Forelimb muscle (tissue), 1 donor: ENCODE results near the gene BIRC5. TPM values are rescaled to one million over a fixed set of nuclear protein-coding genes. Genes with fewer than 3 reads are reported as not detected.

ENCODE experiments used
- DNase-seq: peaks from one replicate; pipeline ENCODE4 v3.0.0-alpha.2; 2013; ENCODE audit warnings: low read depth
- polyA plus RNA-seq: library from polyadenylated mRNA; unstranded; fragments of 120-200 nt; gene quantifications from one replicate; pipeline ENCODE4 v1.2.1, GENCODE V29; 2013; ENCODE audit not compliant: insufficient read length

Gene BIRC5
- polyA plus RNA-seq, 1 donor, result 12.2 TPM

- no peak for DNase-seq
Observed at GRCh38 chr17:78255953-78256706, 42.1 kb downstream of the BIRC5 start.

- DNase-seq, result no peak
Observed at GRCh38 chr17:78256707-78257591, 42.9 kb downstream of the BIRC5 start.

DNA sequence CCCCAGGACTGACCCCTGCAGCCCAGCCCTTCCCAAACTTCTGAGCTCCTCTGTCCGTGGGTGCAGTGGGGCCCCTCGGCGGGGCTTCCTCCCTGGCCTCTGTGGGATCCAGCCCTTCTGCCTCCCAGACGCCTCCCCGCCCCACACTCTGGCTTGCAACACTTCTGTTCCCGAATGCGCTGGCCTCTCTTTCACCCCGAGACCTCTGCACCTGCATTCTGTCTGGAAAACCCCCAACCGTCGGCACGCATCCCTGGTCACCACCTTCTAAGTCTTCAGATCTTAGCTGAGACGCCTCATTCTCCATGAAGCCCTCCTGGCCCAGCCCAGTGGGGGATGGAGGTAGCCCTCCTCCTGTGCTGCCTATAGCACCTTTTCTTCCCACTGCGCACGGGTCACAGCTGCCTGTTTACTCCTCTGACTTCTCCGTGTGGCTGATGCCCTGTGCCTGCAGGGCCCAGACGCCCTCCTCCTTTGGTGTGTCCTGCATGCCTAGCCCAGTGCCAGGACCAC lies 43.8 kb downstream of the BIRC5 start:
- no peak for DNase-seq

DNA sequence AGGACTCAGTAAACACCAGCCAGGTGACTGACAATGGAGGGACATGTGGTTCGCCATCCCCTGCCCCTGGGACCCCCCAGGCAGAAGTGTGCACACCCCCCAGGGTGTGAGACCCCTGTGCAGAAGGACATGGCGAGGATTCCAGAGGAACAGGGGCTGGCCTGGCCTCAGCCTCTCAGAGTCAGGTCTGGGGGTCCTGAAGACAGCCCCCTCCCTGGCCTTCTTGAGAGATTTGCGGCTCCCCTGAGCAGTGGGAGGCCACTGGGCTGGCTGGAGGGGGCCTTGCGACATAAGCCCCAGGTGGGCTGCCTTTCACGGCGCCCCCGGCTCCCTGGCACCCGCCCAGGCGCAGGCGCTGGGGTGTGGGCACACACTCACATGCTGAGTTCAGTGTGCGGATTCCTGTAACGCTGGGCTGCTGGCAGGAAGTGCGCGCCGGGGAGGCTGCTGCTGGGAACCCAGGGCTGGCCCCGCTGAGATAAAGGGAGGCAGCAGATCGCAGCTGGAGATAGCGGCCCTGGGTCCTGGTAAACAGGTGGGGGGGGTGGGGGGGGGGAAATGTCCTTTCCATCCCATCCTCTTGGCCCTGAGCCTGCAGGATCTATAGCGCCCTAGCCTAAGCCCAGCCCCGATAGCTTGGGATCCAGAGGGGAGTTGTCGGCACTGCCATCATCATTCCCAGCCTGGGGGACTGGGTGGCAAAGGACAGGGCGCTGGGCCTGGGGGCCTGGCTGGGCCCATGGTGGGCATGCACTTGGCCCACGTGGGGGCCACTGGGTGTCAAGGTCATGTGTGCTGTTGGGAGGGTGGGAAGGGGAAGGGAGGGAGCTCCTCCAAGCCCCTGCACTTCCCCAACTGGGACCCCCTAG lies 44.5 kb downstream of the BIRC5 start:
- no peak for DNase-seq

DNA sequence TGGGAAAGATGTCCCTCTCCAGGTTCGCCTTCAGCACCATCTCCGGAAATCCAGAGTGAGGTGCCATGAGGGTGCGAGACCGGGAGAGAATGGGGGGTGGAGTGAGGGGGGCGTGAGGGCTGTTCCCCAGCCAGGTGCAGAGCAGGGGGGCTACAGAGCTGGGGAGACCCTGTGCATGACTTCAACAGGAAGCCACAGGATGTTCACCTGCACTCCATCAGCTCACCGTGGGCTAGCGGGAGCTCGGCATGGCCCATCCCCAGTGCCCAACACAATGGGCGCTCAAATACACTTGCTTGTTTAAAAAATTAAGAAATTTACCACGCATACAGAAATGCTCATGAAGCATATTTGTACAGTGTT lies 45.1 kb downstream of the BIRC5 start:
- no peak for DNase-seq

GRCh38 chr17:78263063-78263735 lies 49.1 kb downstream of the BIRC5 start:
- no peak for DNase-seq

- DNase-seq, result no peak
Observed at GRCh38 chr17:78263736-78264340, 49.8 kb downstream of the BIRC5 start.

GRCh38 chr17:78264590-78264989 lies 50.5 kb downstream of the BIRC5 start:
- no peak for DNase-seq

- DNase-seq, result no peak
Observed at GRCh38 chr17:78265121-78265520, 51.1 kb downstream of the BIRC5 start.

GRCh38 chr17:78266231-78266631 lies 52.2 kb downstream of the BIRC5 start:
- no peak for DNase-seq

DNA sequence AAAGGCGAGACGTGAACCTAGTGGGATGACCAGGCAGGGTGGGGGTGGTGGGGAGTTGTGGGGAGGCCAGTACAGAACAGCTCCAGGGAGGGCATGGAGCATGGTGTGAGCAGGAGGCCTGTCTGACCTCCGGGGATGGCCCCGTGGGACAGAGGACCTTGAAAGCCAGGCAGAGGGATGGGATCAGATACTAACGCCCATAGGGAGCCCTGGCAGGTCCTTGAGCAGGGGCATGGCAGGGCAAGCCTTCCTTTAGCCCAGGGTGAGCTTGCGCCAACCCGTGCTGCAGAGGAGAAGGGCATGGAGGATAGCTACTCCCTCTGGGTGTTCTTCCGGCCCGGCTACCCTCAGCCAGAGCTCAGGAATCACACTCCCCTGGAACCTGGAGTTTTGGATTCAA lies 52.7 kb downstream of the BIRC5 start:
- no peak for DNase-seq

DNA sequence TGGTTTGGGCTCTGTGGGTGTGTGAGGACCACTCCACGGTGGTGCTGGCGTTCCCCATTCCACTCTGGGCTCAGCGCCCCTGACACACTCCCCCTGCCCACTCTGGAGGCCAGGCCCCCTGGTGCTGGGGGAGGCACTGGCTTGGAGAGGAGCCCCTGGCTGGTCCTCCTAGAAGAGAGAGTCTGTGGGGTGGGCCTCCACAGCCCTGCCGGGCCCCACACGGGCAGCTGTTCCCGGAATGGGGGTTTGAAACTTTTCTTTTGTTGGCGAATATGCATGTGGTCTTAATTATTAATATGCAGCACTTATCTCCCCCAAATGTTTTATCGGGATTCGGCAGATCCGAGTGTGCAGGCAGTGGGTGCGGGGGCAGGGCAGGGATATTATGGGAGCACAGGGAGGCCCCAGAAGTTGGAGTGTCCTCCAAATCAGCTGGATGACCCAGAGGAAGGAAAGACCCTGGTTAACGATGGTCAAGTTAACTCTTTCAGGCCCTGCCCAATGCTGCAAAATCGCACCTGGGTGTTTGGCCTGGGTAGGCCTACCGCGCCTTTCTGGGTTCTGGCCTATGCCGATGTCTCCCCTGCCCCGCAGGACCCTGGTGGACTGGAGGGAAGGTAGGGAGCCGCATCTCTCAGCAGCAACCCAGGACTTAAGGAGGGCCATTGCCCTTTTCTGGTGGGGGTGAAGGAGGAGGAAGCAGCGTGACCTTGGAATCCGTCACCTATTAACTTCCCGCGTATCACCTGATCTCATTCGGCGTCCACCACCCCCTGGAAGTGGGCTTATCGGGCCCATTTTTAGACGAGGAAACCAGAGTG lies 53.4 kb downstream of the BIRC5 start:
- no peak for DNase-seq

DNA sequence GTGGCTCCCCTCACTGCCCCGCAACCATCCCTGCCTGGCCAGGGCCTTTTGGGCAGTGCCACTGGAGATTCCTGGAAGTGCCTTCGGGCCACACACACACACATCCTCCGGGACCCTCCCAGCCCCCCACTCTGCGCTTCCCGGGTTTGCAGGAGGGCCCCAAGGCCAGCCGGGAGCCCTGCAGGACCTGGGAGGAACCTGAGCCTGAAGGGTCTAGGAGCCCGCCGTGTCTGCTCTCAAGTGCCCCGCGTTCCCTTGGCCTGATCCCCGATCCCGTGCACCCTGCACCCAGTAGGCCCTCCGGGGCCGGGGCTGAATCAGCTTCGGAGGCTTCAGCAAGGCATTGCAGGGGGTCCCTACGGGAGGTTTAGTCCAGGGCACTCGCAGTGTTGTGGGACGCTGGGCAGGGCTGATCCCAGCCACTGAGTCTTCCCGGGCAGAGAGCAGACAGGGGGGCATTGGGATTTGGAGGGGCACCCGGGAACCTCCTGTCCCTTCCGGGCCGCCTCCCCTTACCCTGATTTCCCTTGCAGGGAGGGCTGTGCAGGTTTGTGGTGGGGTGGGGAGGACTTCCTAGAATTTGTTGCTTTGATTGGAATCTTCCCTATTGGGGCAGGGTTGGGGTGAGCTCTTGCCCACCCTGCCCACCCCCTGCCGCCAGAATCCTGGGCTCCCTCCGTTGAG lies 54.3 kb downstream of the BIRC5 start:
- no peak for DNase-seq

DNA sequence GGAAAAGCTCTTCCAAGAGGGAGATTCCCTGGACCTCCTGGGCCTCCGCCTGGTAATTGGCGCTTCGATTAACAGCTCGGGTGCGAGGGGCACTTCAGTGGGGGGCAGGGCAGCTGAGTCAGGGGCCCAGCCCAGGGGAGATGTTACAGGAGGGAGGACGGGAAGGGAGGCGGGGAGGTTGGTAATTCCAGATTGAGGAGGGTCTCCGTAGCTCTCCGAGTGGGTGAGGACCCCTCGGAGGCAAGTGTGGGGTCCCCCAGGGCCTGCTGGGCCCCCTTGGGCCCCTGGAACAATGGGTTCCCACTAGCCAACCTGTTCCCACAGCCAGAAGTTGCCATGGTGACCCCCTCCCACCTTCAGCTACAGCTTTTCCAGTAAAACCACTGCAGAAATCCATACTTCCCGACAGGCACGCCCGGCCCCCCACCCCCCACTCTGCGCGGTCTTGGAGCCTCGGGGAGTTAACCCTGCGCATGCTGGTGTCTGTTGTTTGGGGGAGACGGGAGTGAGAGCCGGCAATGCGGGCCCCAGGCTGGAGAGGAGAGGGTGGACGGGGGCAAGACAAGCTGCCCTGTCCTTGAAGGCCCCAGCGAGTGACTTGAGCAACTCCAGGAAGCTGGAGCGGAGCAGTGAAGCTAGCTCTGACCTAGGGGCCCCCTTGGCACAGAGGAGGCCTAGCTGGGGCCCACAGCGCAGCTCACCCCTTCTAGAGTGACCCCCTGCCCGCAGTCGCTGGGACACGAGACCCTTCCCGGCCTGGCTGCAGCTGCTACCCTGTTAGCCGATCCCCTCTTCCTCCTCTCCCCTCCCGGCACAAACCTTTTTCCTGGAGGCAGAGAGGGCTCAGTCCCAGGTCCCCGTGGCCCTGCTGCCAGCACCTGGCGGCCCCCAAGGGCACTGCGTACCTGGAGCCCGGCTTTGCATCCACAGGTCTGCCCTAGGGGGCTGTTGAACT lies 55.2 kb downstream of the BIRC5 start:
- no peak for DNase-seq

GRCh38 chr17:78269955-78270381 lies 55.9 kb downstream of the BIRC5 start:
- DNase-seq, result no peak

GRCh38 chr17:78271419-78272170 lies 57.5 kb downstream of the BIRC5 start:
- no peak for DNase-seq

DNA sequence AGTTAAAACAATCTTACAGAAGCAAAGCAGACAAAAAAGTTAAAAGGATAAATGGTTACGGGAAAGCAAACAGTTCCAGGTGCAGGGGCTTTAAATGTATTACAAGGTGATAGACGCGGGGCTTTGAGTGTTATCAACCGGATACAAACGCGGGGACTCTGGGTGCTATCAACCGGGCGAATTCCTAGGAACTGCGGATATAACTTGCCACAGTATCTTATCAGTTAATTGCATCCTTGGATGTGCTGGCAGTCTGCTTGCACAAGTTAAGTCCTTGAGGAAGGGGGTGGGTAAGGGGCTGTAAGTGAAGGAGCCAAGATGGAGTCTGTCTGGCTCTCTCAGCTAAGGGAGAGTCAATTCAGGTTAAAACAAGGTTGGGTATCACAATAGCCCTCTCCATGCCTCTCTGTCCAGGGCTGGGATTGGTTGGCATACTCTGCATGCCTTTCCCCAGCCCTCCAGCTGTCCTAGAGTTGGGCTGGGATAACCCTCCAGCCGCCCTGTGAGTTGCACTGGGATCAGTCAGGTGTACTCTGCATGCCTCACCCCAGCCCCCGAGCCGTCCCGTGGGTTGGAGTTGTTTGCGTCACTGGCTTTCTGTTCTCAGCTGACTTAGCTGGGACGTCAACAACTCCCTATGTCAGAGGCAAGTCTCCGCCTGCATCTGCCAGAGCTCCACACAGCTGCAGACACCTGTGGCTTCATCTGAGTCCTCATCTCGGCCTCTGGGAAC lies 58.3 kb downstream of the BIRC5 start:
- DNase-seq, result no peak
